Retinal pigment epithelial cell (primary cell): ENCODE data around the gene STON2.

ENCODE experiments used
- DNase-seq: peaks from one replicate; pipeline ENCODE4 v3.0.0-alpha.2; 2010; ENCODE audit warnings: low read depth
- H3K4me3 ChIP-seq: 2 replicates; pipeline ENCODE4 v1.5.1; 2011; ENCODE audit warnings: mild to moderate bottlenecking, low read length, control low read depth, moderate library complexity
- CTCF ChIP-seq: conservative IDR thresholded peaks from 2 replicates; pipeline ENCODE4 v1.5.1; 2011; ENCODE audit warnings: low read depth, low read length, control low read depth, inconsistent platforms

STON2 gene

DNA sequence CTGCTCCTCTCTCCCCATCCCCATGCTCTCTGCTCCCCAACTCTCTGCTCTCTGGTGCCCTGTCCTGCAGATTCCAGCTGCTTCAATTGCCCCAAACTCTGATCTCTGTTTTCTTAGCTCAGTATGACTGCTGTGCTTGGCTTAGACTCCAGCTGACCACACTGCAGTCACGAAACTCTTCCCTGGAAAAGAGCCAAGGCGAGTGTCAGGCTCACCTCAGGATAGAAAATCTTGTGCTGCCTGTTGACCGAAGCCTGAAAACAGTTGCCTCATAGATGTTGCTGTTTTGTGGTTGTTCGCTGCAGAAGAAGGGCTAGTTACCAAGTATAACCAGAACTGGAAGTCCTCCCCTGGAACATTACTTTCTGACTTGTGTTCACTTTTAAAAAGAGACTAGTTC, 6.7 kb upstream of the STON2 start:
- no peak overlapping the region for H3K4me3 ChIP-seq
- no peak for DNase-seq
- TF ChIP-seq CTCF: no peak

DNA sequence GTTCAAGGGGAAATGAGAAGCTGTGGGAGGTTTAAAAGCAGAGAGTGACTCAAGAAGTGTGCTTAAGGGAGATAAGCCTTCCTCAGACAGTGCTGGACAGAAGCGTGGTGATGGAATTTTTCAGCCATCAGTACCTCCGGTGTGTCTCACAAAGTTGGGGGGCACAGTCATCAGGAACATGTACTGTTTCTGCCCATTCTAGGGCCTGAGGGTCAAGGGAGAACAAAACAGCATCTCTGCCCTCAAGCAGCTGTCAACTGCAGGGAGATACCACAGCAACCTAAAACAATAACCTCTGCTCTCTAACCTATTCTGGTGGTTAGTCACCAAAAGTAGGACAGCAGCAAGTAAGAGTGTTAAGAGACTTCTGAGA, 2.0 kb upstream of the STON2 start:
- TF ChIP-seq CTCF: no peak
- DNase-seq: no peak
- no peak overlapping the region for H3K4me3 ChIP-seq

DNA sequence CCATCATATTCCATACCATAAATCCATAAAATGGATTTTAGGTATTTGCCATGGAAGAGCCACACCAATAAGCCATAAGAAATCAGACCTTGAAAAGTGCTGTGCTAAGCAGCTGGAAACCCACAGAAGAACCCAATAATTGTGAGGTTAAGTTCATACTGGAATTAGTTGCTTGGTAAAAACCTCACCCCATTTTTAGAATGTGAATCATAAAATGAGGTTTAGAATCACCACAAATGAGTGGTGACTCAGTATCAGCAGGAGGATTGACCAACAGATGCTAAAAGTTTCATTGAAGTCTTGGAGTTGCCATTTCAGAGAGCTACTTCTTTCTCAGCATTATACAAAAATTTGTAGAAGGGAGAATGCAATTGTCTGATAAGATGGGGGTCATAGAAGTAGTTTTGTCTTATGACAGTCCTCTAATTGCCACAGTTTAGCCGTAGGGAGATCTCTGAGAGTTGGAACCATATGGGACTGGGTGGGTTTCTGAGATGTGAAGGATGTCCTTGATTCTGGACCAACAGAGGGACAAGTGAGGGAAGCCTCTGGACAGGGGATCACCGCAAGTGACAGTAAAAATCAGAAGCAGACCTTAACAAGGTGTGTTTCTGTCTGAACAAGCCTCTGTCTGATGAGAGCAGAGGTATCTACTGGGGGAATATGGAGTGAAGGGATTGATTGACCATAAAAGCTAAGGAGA, 1.4 kb upstream of the STON2 start:
- TF ChIP-seq CTCF: no peak
- DNase-seq: peak; percentile 93
- peak overlapping the region; percentile 9 for H3K4me3 ChIP-seq

DNA sequence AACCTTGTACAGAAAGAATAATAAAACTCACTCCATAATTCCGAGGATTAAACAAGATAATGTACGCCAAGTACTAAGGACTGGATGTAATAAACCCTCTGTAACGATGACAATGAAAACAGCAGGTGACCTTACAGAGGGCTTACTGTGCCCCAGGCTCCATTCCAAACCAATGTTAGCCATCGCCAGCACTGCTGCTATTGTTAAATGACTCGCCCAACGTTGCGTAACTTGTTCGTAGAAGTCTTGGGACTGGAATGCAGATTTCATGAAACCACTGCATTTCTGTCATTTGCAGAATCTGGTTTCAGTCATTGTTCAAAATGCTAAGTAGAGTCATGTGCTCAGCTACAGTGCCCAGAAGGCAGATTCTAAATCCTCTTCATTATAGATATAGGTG, 728 bp upstream of the STON2 start:
- no peak for TF ChIP-seq CTCF
- H3K4me3 ChIP-seq: peak overlapping the region; percentile 9
- DNase-seq: peak; percentile 100

DNA sequence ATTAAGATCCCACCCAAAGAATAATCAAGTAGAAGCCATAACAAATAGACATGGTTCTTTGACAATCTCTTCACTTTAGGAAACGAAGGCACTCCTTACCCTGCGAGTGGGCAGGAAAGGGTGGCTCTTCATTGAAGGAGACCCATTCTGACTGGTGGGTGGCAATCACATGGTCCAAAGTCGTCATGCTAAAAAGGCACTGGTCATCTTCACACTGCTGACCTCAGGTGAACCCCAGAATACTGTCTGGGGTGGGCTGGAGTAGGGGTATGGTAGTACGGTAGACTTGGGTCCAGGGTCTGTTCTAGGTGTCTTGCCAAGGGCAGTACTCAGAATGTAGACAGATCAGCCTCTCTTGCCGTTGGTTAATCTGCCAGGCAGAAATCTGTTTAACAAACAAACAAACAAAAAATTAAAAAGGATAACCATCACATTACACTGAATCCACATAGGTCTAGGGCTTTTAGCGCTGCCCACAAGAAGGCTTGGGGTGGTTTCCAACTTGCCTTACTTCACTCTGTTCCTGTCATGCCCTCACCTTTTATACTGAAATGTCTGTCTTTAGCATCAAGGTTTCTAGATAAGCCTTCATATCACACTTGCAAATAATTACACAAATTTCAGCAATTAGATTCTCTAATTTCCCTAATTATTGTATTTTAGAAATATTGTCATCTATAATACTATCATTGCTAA, 1.8 kb downstream of the STON2 start:
- DNase-seq: no peak
- H3K4me3 ChIP-seq: no peak overlapping the region
- TF ChIP-seq CTCF: no peak

DNA sequence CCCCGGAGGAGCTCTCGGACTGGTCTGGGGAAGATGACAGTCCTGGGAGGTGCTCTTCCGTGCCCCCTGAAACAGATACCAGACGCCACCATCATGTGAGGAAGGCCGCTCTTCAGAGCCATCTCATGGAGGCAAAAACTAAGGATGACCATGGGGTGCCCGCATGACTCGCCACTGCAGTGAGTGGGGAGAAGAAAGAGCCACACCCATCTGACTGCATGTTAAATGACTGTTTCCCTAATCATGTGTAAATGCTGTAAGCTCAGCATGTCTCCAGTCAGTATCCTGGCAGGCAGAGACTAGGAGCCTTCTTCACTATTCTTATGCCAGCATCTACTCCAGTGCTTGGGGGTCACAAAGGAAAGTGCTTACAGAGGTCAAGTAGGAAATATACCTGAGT, 4.0 kb downstream of the STON2 start:
- no peak for DNase-seq
- H3K4me3 ChIP-seq: no peak overlapping the region
- no peak for TF ChIP-seq CTCF

- H3K4me3 ChIP-seq: no peak overlapping the region
- no peak for TF ChIP-seq CTCF
- no peak for DNase-seq
Observed at GRCh38 chr14:81394739-81395138, 5.4 kb downstream of the STON2 start.
